Retinal pigment epithelial cell (primary cell): ENCODE data around the gene LZTR1.

Source experiments
- DNase-seq: peaks from one replicate; pipeline ENCODE4 v3.0.0-alpha.2; 2010; ENCODE audit warnings: low read depth
- H3K4me3 ChIP-seq: 2 replicates; pipeline ENCODE4 v1.5.1; 2011; ENCODE audit warnings: mild to moderate bottlenecking, low read length, control low read depth, moderate library complexity
- CTCF ChIP-seq: conservative IDR thresholded peaks from 2 replicates; pipeline ENCODE4 v1.5.1; 2011; ENCODE audit warnings: low read depth, low read length, control low read depth, inconsistent platforms

LZTR1 gene

GRCh38 chr22:20953342-20953608, 28.8 kb upstream of the LZTR1 start:
- TF ChIP-seq CTCF: no peak
- DNase-seq: no peak
- no peak overlapping the region for H3K4me3 ChIP-seq

- DNase-seq: no peak
Measured at GRCh38 chr22:20953668-20954500, 28.2 kb upstream of the LZTR1 start.

GRCh38 chr22:20955548-20955947, 26.5 kb upstream of the LZTR1 start:
- H3K4me3 ChIP-seq: no peak overlapping the region
- TF ChIP-seq CTCF: no peak
- no peak for DNase-seq

More at GRCh38 chr22:20953668-20954500, 28.2 kb upstream of the LZTR1 start:
- TF ChIP-seq CTCF: no peak
- no peak overlapping the region for H3K4me3 ChIP-seq

- DNase-seq: no peak
- peak; percentile 21 for TF ChIP-seq CTCF
- peak overlapping the region; percentile 74 for H3K4me3 ChIP-seq
Measured at GRCh38 chr22:20956258-20957101, 25.6 kb upstream of the LZTR1 start.

- H3K4me3 ChIP-seq: peak overlapping the region; percentile 74
- no peak for DNase-seq
- no peak for TF ChIP-seq CTCF
Measured at GRCh38 chr22:20957102-20957682, 24.9 kb upstream of the LZTR1 start.

GRCh38 chr22:20957683-20958431, 24.2 kb upstream of the LZTR1 start:
- TF ChIP-seq CTCF: no peak
- H3K4me3 ChIP-seq: peak overlapping the region; percentile 74
- no peak for DNase-seq
